ENCODE results near the gene SLC25A31. TPM values are rescaled to one million over a fixed set of nuclear protein-coding genes. Genes with fewer than 3 reads are reported as not detected.

SLC25A31 gene
- polyA plus RNA-seq, 1 donor from 2014 or later, result 0.28 TPM

DNA sequence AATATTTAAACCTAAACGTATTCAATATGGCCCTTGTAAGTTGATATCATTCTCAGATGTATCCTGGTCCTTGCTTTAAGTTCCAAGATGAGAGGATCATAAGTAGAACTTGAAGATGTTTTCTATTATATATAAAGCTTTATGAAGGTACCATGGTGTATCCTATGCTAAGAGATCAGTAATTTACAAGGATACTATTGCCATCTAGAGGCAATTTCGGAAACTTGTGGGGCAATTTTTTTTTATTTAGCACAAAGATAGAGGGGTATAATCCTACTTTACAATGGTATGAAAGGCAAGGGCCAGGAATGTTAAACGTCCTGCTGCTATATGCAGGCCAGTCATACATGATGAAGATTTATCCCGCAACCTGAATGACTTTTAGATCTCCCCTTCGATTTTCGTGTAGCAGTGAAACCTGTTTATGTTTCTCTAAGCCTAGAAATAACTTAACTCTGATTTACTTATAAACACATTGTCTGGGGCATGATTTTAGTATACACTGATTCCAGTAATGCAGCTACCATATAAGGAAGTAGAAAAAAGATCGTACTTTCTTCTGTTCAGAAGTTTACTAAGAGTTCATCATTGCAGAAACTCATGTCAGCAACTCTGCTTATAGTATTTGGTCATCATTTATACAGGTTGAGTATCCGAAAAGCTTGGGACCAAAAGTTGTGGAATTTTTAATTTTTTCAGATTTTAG lies 2.6 kb downstream of the SLC25A31 start:
- H3K9me3 ChIP-seq (ENCODE audit: low read length), result no peaks in the 10 kb centered on the region
- H3K9ac ChIP-seq (ENCODE audit: low read length), result no peak overlapping the region
- H3F3A ChIP-seq (ENCODE audit: insufficient read depth, low read length, poor library complexity, severe bottlenecking), result no peaks in the 10 kb centered on the region
- no peaks in the 10 kb centered on the region for H3K27me3 ChIP-seq (ENCODE audit: insufficient read depth, low read depth, low read length)
- no peaks in the 10 kb centered on the region for H3K36me3 ChIP-seq (ENCODE audit: insufficient read depth, low read length)
- no peaks in the 10 kb centered on the region for H4K20me1 ChIP-seq (ENCODE audit: insufficient read depth)
- H3K9me2 ChIP-seq (ENCODE audit: insufficient read depth, low read length), result no peaks in the 10 kb centered on the region
- no peak overlapping the region for H3K27ac ChIP-seq (ENCODE audit: low read length)
- H3K79me2 ChIP-seq (replicated peaks; ENCODE audit: insufficient read depth, low read length), result no peaks in the 10 kb centered on the region
- TF ChIP-seq TAF1 (IDR thresholded peaks at IDR 0.05; ENCODE audit: low read depth) (no peak), SMC3 (conservative IDR thresholded peaks at IDR 0.05; ENCODE audit: poor library complexity) (peak; percentile 65), EZH2 (IDR thresholded peaks at IDR 0.05; ENCODE audit: borderline replicate concordance, insufficient read depth, low read length, poor library complexity, severe bottlenecking) (no peak), RAD21 (conservative IDR thresholded peaks at IDR 0.05) (peak; percentile 75), MXI1 (conservative IDR thresholded peaks at IDR 0.05; ENCODE audit: poor library complexity, severe bottlenecking) (no peak), CTCF (IDR thresholded peaks at IDR 0.05; ENCODE audit: poor library complexity, severe bottlenecking) (peak; percentile 74)
- TF ChIP-seq, protein P1, sequence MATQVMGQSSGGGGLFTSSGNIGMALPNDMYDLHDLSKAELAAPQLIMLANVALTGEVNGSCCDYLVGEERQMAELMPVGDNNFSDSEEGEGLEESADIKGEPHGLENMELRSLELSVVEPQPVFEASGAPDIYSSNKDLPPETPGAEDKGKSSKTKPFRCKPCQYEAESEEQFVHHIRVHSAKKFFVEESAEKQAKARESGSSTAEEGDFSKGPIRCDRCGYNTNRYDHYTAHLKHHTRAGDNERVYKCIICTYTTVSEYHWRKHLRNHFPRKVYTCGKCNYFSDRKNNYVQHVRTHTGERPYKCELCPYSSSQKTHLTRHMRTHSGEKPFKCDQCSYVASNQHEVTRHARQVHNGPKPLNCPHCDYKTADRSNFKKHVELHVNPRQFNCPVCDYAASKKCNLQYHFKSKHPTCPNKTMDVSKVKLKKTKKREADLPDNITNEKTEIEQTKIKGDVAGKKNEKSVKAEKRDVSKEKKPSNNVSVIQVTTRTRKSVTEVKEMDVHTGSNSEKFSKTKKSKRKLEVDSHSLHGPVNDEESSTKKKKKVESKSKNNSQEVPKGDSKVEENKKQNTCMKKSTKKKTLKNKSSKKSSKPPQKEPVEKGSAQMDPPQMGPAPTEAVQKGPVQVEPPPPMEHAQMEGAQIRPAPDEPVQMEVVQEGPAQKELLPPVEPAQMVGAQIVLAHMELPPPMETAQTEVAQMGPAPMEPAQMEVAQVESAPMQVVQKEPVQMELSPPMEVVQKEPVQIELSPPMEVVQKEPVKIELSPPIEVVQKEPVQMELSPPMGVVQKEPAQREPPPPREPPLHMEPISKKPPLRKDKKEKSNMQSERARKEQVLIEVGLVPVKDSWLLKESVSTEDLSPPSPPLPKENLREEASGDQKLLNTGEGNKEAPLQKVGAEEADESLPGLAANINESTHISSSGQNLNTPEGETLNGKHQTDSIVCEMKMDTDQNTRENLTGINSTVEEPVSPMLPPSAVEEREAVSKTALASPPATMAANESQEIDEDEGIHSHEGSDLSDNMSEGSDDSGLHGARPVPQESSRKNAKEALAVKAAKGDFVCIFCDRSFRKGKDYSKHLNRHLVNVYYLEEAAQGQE (IDR thresholded peaks at IDR 0.05; ENCODE audit: borderline replicate concordance), result no peak
- H3K4me3 ChIP-seq (ENCODE audit: low read length), result no peak overlapping the region
- H3K4me2 ChIP-seq (ENCODE audit: low read length), result no peak overlapping the region
- H2AFZ ChIP-seq (ENCODE audit: low read depth, low read length), result no peak overlapping the region

DNA sequence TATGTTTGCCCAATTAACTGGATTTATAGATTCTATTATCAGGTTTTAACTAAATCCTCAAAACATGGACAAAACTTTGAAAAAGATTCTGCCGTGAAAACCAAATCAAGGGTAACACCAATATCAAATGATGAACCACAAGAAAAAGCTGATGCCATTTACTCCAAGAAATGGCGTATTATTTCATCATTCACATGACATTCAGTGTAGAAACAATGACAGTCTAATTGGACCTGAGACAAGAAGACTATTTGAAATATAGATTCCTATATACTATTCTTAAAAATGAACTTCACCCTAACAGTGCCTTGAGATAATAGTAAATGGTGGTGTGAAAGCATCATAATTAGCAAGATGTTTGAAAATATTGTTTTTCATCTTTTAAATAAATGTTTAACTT lies 4.8 kb downstream of the SLC25A31 start:
- no peak overlapping the region for H3K4me3 ChIP-seq (ENCODE audit: low read length)
- no peak overlapping the region for H3K4me2 ChIP-seq (ENCODE audit: low read length)
- no peaks in the 10 kb centered on the region for H3K9me3 ChIP-seq (ENCODE audit: low read length)
- no peaks in the 10 kb centered on the region for H3K9me2 ChIP-seq (ENCODE audit: insufficient read depth, low read length)
- H2AFZ ChIP-seq (ENCODE audit: low read depth, low read length), result no peak overlapping the region
- TF ChIP-seq EP300 (conservative IDR thresholded peaks at IDR 0.05; ENCODE audit: poor library complexity, severe bottlenecking) (peak; percentile 75), POLR2AphosphoS5 (IDR thresholded peaks at IDR 0.05) (peak; percentile 14), RAD21 (conservative IDR thresholded peaks at IDR 0.05) (no peak)
- no peak overlapping the region for H3K9ac ChIP-seq (ENCODE audit: low read length)
- no peak overlapping the region for H3K27ac ChIP-seq (ENCODE audit: low read length)
- H3K79me2 ChIP-seq (replicated peaks; ENCODE audit: insufficient read depth, low read length), result no peaks in the 10 kb centered on the region
- H3F3A ChIP-seq (ENCODE audit: insufficient read depth, low read length, poor library complexity, severe bottlenecking), result no peaks in the 10 kb centered on the region
- no peaks in the 10 kb centered on the region for H3K36me3 ChIP-seq (ENCODE audit: insufficient read depth, low read length)
- H4K20me1 ChIP-seq (ENCODE audit: insufficient read depth), result no peaks in the 10 kb centered on the region
- H3K27me3 ChIP-seq (ENCODE audit: insufficient read depth, low read depth, low read length), result no peaks in the 10 kb centered on the region
